ENCODE data around the gene TENM3. TPM values are rescaled to one million over a fixed set of nuclear protein-coding genes. Genes with fewer than 3 reads are reported as not detected.

The TENM3 gene
- total and polyA plus RNA-seq, 2 of the 8 experiments (the other 6 are each of a cell fraction or from before 2014, with no cell fraction given) = 36.9 to 69.3 TPM

GRCh38 chr4:182807767-182808548 lies 564.8 kb downstream of the TENM3 start:
- Histone ChIP-seq H2BK15ac (ENCODE audit: low read length) (peak overlapping the region; percentile 24; the same call in 1 of the 2 replicates), H2BK12ac (ENCODE audit: low read depth, low read length) (peak overlapping the region; percentile 89; the same call in 1 of the 2 replicates), H2BK5ac (ENCODE audit: low read depth, low read length) (0 out of 2 replicates have a peak overlapping the region, but pooled peaks have one; percentile 28), H4K5ac (ENCODE audit: insufficient read length, low read depth, low read length) (no peak overlapping the region), H4K20me1 (replicated peaks in 1 of 2; ENCODE audit: control insufficient read depth in 1 of 2, insufficient read depth in 2 of 2, low read length in 2 of 2) (peaks cover 0 to 12% of the 10 kb centered on the region in 2 experiments), H3K23ac (ENCODE audit: insufficient read length) (no peak overlapping the region), H3K14ac (ENCODE audit: insufficient read length) (peak overlapping the region; percentile 33), H3K4me3 (ENCODE audit: extremely low read depth in 1 of 4, insufficient read depth in 2 of 4, low read depth in 3 of 4, low read length in 4 of 4) (no peak overlapping the region), H4K8ac (ENCODE audit: extremely low read depth, insufficient read depth, low read length) (peak overlapping the region; percentile 57), H3K79me2 (ENCODE audit: control insufficient read depth in 1 of 2, insufficient read depth in 2 of 2, low read length in 2 of 2) (no peaks in the 10 kb centered on the region), H3K9me3 (ENCODE audit: insufficient read depth in 2 of 2, low read depth in 1 of 2, low read length in 1 of 2) (peaks cover 7 to 13% of the 10 kb centered on the region in 2 experiments; a peak in 2 of 4 replicates), H3K18ac (ENCODE audit: extremely low read depth, low read length) (no peak overlapping the region), H2AK5ac (ENCODE audit: low read depth, low read length) (peak overlapping the region; percentile 89), H3K4me2 (ENCODE audit: insufficient read depth in 1 of 2, low read depth in 2 of 2, low read length in 2 of 2) (peak overlapping the region in 1 of 2 experiments; percentile 54; a peak in 1 of 4 replicates), H3K79me1 (ENCODE audit: low read depth, low read length) (peaks cover 2% of the 10 kb centered on the region; the same call in 1 of the 2 replicates), H3K4me1 (replicated peaks in 1 of 4; ENCODE audit: control insufficient read depth in 3 of 4, insufficient read depth in 4 of 4, low read length in 3 of 4) (peaks cover 0 to 10% (median 1%) of the 10 kb centered on the region in 4 experiments; a peak in 5 of 7 replicates), H3K27ac (ENCODE audit: low read depth, low read length) (no peak overlapping the region), H3K36me3 (ENCODE audit: control insufficient read depth in 2 of 4, insufficient read depth in 4 of 4, low read length in 3 of 4) (no peaks in the 10 kb centered on the region; a peak in 2 of 8 replicates), H2BK20ac (ENCODE audit: low read length) (no peak overlapping the region), H3K4ac (replicated peaks; ENCODE audit: insufficient read length, low read depth, low read length) (peak overlapping the region; percentile 84), H3K27me3 (replicated peaks in 1 of 4; ENCODE audit: control insufficient read depth in 3 of 4, extremely low read depth in 1 of 4, insufficient read depth in 3 of 4, low read length in 3 of 4) (peaks cover 0 to 9% (median 5%) of the 10 kb centered on the region in 4 experiments; a peak in 6 of 7 replicates), H2BK120ac (replicated peaks; ENCODE audit: low read depth, low read length) (no peak overlapping the region), H3K9ac (replicated peaks in 1 of 4; ENCODE audit: extremely low read depth in 1 of 4, low read depth in 3 of 4, low read length in 3 of 4) (no peak overlapping the region), H3K56ac (replicated peaks; ENCODE audit: insufficient read length, low read depth, low read length) (no peak overlapping the region), H3K23me2 (ENCODE audit: low read depth, low read length) (peaks cover 18% of the 10 kb centered on the region), H2AFZ (ENCODE audit: low read length) (no peak overlapping the region), H4K91ac (replicated peaks; ENCODE audit: insufficient read length, low read length) (peak overlapping the region; percentile 80)
- TF ChIP-seq HDAC2 (IDR thresholded peaks at IDR 0.05; ENCODE audit: borderline replicate concordance in 1 of 2, low read depth in 2 of 2, low read length in 2 of 2) (no peak), KDM4A (IDR thresholded peaks at IDR 0.05; ENCODE audit: low read depth, low read length, severe bottlenecking) (no peak), RAD21 (IDR thresholded peaks at IDR 0.05 in 1 of 2, conservative IDR thresholded peaks at IDR 0.05 in 1 of 2; ENCODE audit: low read depth in 2 of 2, low read length in 2 of 2) (peak; percentile 23 to 38; a peak in 3 of 4 replicates), RFX5 (IDR thresholded peaks at IDR 0.05; ENCODE audit: borderline replicate concordance, low read depth, low read length) (no peak), E2F6 (IDR thresholded peaks at IDR 0.05) (peak; percentile 39; the same call in 1 of the 2 replicates)
- TF ChIP-seq, protein P1, sequence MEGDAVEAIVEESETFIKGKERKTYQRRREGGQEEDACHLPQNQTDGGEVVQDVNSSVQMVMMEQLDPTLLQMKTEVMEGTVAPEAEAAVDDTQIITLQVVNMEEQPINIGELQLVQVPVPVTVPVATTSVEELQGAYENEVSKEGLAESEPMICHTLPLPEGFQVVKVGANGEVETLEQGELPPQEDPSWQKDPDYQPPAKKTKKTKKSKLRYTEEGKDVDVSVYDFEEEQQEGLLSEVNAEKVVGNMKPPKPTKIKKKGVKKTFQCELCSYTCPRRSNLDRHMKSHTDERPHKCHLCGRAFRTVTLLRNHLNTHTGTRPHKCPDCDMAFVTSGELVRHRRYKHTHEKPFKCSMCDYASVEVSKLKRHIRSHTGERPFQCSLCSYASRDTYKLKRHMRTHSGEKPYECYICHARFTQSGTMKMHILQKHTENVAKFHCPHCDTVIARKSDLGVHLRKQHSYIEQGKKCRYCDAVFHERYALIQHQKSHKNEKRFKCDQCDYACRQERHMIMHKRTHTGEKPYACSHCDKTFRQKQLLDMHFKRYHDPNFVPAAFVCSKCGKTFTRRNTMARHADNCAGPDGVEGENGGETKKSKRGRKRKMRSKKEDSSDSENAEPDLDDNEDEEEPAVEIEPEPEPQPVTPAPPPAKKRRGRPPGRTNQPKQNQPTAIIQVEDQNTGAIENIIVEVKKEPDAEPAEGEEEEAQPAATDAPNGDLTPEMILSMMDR (IDR thresholded peaks at IDR 0.05; ENCODE audit: control extremely low read depth in 1 of 3, insufficient read depth in 1 of 3, low read depth in 1 of 3, low read length in 3 of 3) = no peak
- peak in 1 of 2 experiments; percentile 78 for DNase-seq (ENCODE audit: low read depth in 1 of 2, low spot score in 2 of 2)
- WGBS, 2 experiments (ENCODE audit: extremely low coverage in 1 of 2, insufficient coverage in 1 of 2, insufficient read length in 1 of 2, insufficient replicate concordance in 2 of 2, low coverage in 1 of 2, low lambda C conversion rate in 2 of 2, missing lambda C conversion rate in 1 of 2) = 88% methylated on average over 39 of the region's 45 CpGs; no CpG with 5 or more reads in 1 of the 2 experiments
- ChIA-PET CTCF (ENCODE audit: partially characterized antibody) (interaction anchor here (1.2 kb wide), 1 partner anchor 67 kb away, joined by 5 read pairs; no protein-coding TSS in a partner anchor), POLR2A (ENCODE audit: partially characterized antibody) (no interaction called here)
- no peak for FAIRE-seq
